Astrocyte (in vitro differentiated cells and primary cell): Measurements from ENCODE around the gene ZBTB44.

Experiments
- EZH2 ChIP-seq: IDR thresholded peaks from 2 replicates; pipeline ENCODE4 v1.6.1; 2012; ENCODE audit warnings: mild to moderate bottlenecking, low read length, inconsistent platforms; ENCODE audit not compliant: insufficient read depth
- TF ChIP-seq, protein P1 (sequence below): IDR thresholded peaks from 2 replicates; pipeline ENCODE4 v1.5.1; 2011; ENCODE audit warnings: low read depth, mild to moderate bottlenecking, inconsistent platforms, low read length, moderate library complexity; ENCODE audit not compliant: insufficient read depth

DNA sequence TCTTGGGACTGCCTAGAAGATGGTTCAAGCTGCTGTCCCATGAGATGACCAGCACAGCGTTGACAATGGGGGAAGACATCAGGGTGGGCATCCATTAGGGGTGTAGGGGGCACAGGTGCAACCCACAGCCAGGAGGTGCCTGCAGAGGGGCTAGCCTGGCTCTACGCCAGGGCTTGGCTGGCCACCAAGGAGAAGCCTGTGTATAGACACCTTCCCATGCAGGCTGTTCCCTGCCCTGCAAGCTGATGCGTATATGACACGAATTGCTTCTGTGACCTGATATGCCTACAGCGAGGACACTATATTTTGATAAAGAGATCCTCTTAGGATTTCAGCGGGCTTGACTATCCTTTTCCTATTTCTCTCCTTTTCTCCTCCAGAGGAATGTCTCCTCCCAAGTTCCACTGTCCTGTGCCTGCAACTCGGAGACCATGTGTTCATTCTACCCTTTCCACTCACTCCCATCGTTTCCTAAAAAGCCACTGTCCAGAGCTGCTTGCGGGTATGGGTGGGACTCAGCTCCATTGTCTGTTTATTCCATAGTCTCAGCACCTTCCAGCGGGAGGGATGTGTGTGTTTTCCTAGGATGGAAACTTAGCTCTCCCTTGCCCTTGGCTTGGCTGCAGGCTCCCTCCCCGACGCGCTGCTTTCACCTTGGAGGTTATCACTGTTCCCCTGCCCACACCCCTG is 99.0 kb downstream of the ZBTB44 start:
- TF ChIP-seq, protein P1, sequence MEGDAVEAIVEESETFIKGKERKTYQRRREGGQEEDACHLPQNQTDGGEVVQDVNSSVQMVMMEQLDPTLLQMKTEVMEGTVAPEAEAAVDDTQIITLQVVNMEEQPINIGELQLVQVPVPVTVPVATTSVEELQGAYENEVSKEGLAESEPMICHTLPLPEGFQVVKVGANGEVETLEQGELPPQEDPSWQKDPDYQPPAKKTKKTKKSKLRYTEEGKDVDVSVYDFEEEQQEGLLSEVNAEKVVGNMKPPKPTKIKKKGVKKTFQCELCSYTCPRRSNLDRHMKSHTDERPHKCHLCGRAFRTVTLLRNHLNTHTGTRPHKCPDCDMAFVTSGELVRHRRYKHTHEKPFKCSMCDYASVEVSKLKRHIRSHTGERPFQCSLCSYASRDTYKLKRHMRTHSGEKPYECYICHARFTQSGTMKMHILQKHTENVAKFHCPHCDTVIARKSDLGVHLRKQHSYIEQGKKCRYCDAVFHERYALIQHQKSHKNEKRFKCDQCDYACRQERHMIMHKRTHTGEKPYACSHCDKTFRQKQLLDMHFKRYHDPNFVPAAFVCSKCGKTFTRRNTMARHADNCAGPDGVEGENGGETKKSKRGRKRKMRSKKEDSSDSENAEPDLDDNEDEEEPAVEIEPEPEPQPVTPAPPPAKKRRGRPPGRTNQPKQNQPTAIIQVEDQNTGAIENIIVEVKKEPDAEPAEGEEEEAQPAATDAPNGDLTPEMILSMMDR: no peak
- no peak for TF ChIP-seq EZH2
